HCT116 (cell line): ENCODE measurements around the gene TIGAR.

Experiments used
- CBX3 ChIP-seq: IDR thresholded peaks from 2 replicates; pipeline ENCODE4 v1.6.1; 2012; ENCODE audit warnings: low read depth
- CEBPB ChIP-seq: IDR thresholded peaks from 2 replicates; pipeline ENCODE4 v1.6.1; 2012; ENCODE audit warnings: low read depth
- CTCF ChIP-seq, 3 experiments: fragments of 200-600 bp in 1 of 3; sonication (generic) in 1 of 3; IDR thresholded peaks in 2 of 3; conservative IDR thresholded peaks in 1 of 3; 2 replicates each; pipeline ENCODE4 v1.5.1; 2012 to 2017; ENCODE audit warnings: low read depth in 2 of 3, low read length in 2 of 3, antibody characterized with exemption in 1 of 3, borderline replicate concordance in 1 of 3, control low read depth in 1 of 3, mild to moderate bottlenecking in 1 of 3, mixed read lengths in 1 of 3, mixed run types in 1 of 3, moderate library complexity in 1 of 3; ENCODE audit not compliant: insufficient read depth in 1 of 3
- EZH2 ChIP-seq: fragments of 200-600 bp; sonication (generic); IDR thresholded peaks from 2 replicates; pipeline ENCODE4 v1.6.1; 2017; ENCODE audit warnings: antibody characterized with exemption, mixed run types
- EZH2phosphoT487 ChIP-seq: fragments of 200-600 bp; IDR thresholded peaks from 2 replicates; pipeline ENCODE4 v1.6.1; 2018; ENCODE audit warnings: antibody characterized with exemption, borderline replicate concordance
- MAX ChIP-seq: IDR thresholded peaks from 2 replicates; pipeline ENCODE4 v1.6.1; 2012
- POLR2A ChIP-seq: IDR thresholded peaks from 2 replicates; pipeline ENCODE4 v1.7.0; 2011; ENCODE audit warnings: borderline replicate concordance; ENCODE audit not compliant: insufficient read depth, insufficient read length; ENCODE audit errors: extremely low read depth
- POLR2AphosphoS5 ChIP-seq: IDR thresholded peaks from 2 replicates; pipeline ENCODE4 v1.6.1; 2011; ENCODE audit warnings: mild to moderate bottlenecking, low read depth, low read length, moderate library complexity
- RAD21 ChIP-seq: IDR thresholded peaks from 2 replicates; pipeline ENCODE4 v1.6.1; 2012; ENCODE audit warnings: low read depth, mild to moderate bottlenecking
- REST ChIP-seq: IDR thresholded peaks from 2 replicates; pipeline ENCODE4 v1.6.1; 2012; ENCODE audit warnings: low read depth
- SIN3A ChIP-seq: IDR thresholded peaks from 2 replicates; pipeline ENCODE4 v1.6.1; 2012; ENCODE audit warnings: low read depth
- YY1 ChIP-seq: IDR thresholded peaks from 2 replicates; pipeline ENCODE4 v1.6.1; 2011; ENCODE audit warnings: low read length, low read depth, moderate library complexity, mild to moderate bottlenecking; ENCODE audit not compliant: insufficient replicate concordance; ENCODE audit errors: extremely low read depth
- ZFX ChIP-seq: fragments of 450-650 bp; IDR thresholded peaks from 2 replicates; pipeline ENCODE4 v1.6.1; 2017
- ZNF274 ChIP-seq: fragments of 200-500 bp; sonication (Bioruptor generic); IDR thresholded peaks from 2 replicates; pipeline ENCODE4 v1.6.1; 2014; ENCODE audit warnings: mild to moderate bottlenecking, low read depth, low read length, inconsistent platforms

GRCh38 chr12:4282892-4283511 lies 38.0 kb upstream of the TIGAR start:
- TF ChIP-seq POLR2AphosphoS5 (no peak), ZFX (no peak), POLR2A (no peak), CTCF (IDR thresholded peaks at IDR 0.05 in 2 of 3, conservative IDR thresholded peaks at IDR 0.05 in 1 of 3; ENCODE audit: borderline replicate concordance in 1 of 3, insufficient read depth in 1 of 3, low read depth in 2 of 3, low read length in 2 of 3) (no peak), REST (no peak), CEBPB (no peak), EZH2phosphoT487 (no peak), ZNF274 (no peak), EZH2 (no peak), YY1 (no peak), MAX (no peak), RAD21 (no peak), SIN3A (no peak), CBX3 (no peak)
